Gastroesophageal sphincter (tissue), 3 donors: Measurements from ENCODE around the gene AGBL1.

Source experiments
- CTCF ChIP-seq, 4 experiments: fragments of 200-600 bp in 2 of 4; fragments of 450-650 bp in 2 of 4; sonication (generic) in 1 of 4; IDR thresholded peaks; one replicate each; pipeline ENCODE4 v1.5.1; 2017 to 2019; ENCODE audit warnings: antibody characterized with exemption in 4 of 4, mild to moderate bottlenecking in 2 of 4, moderate library complexity in 2 of 4
- POLR2A ChIP-seq, 2 donors: fragments of 450-650 bp; IDR thresholded peaks; one replicate each; pipeline ENCODE4 v1.6.1; 2017; ENCODE audit warnings: antibody characterized with exemption in 2 of 2, mild to moderate bottlenecking in 2 of 2, moderate library complexity in 1 of 2
- POLR2AphosphoS5 ChIP-seq: sonication (generic); formaldehyde crosslinking; IDR thresholded peaks from one replicate; pipeline ENCODE4 v1.6.1; 2017; ENCODE audit warnings: antibody characterized with exemption

GRCh38 chr15:86555098-86555497, 475.4 kb downstream of the AGBL1 start:
- no peak for TF ChIP-seq CTCF (IDR thresholded peaks at IDR 0.05)
- TF ChIP-seq POLR2A (IDR thresholded peaks at IDR 0.05) = no peak
- no peak for TF ChIP-seq POLR2AphosphoS5
